H9 (cell line): ENCODE measurements around the gene ALMS1. TPM values are rescaled to one million over a fixed set of nuclear protein-coding genes. Genes with fewer than 3 reads are reported as not detected.

ENCODE experiments used
- DNase-seq: peaks from one replicate; pipeline ENCODE4 v3.0.0-alpha.2; 2017
- H2AFZ ChIP-seq: one replicate; pipeline ENCODE4 v1.6.1; 2013; ENCODE audit warnings: mild to moderate bottlenecking, low read length, control low read depth, moderate library complexity
- H2AK5ac ChIP-seq: 2 replicates; pipeline ENCODE4 v1.6.1; 2013; ENCODE audit warnings: low read length, control low read depth, mixed read lengths; ENCODE audit not compliant: insufficient read length
- H2BK120ac ChIP-seq: one replicate; pipeline ENCODE4 v1.6.1; 2013; ENCODE audit warnings: low read depth, mild to moderate bottlenecking, low read length, control low read depth, inconsistent platforms; ENCODE audit not compliant: poor library complexity, severe bottlenecking
- H2BK12ac ChIP-seq: 2 replicates; pipeline ENCODE4 v1.6.1; 2013; ENCODE audit warnings: low read length, control low read depth, mixed read lengths, low read depth; ENCODE audit not compliant: insufficient read length
- H2BK15ac ChIP-seq: 2 replicates; pipeline ENCODE4 v1.6.1; 2013; ENCODE audit warnings: low read depth, low read length, control low read depth
- H2BK20ac ChIP-seq: one replicate; pipeline ENCODE4 v1.6.1; 2013; ENCODE audit warnings: low read depth, mild to moderate bottlenecking, low read length, control low read depth, inconsistent platforms; ENCODE audit not compliant: poor library complexity, severe bottlenecking
- H2BK5ac ChIP-seq: 2 replicates; pipeline ENCODE4 v1.6.1; 2013; ENCODE audit warnings: low read length, control low read depth, mixed read lengths; ENCODE audit not compliant: insufficient read length
- H3K14ac ChIP-seq: 2 replicates; pipeline ENCODE4 v1.6.1; 2013; ENCODE audit warnings: low read length, control low read depth; ENCODE audit not compliant: insufficient read depth
- H3K18ac ChIP-seq: 2 replicates; pipeline ENCODE4 v1.6.1; 2013; ENCODE audit warnings: low read depth, mild to moderate bottlenecking, mixed read lengths, low read length, control low read depth; ENCODE audit not compliant: insufficient read length
- H3K23ac ChIP-seq: 2 replicates; pipeline ENCODE4 v1.6.1; 2013; ENCODE audit warnings: low read length, control low read depth, mixed read lengths, low read depth; ENCODE audit not compliant: insufficient read length
- H3K23me2 ChIP-seq: 2 replicates; pipeline ENCODE4 v1.6.1; 2013; ENCODE audit warnings: low read depth, mild to moderate bottlenecking, mixed read lengths, low read length, control low read depth; ENCODE audit not compliant: insufficient read length, poor library complexity, severe bottlenecking
- H3K27ac ChIP-seq: 2 replicates; pipeline ENCODE4 v1.5.1; 2013; ENCODE audit warnings: low read length, control low read depth, mixed read lengths, low read depth; ENCODE audit not compliant: insufficient read length
- H3K27me3 ChIP-seq: 2 replicates; pipeline ENCODE4 v1.6.1; 2013; ENCODE audit warnings: low read length, control low read depth, inconsistent platforms; ENCODE audit not compliant: insufficient read depth
- H3K4ac ChIP-seq: 2 replicates; pipeline ENCODE4 v1.6.1; 2013; ENCODE audit warnings: low read depth, mild to moderate bottlenecking, control low read depth, inconsistent platforms, low read length, moderate library complexity
- H3K4me1 ChIP-seq: 2 replicates; pipeline ENCODE4 v1.6.1; 2013; ENCODE audit warnings: low read length, control low read depth, inconsistent platforms; ENCODE audit not compliant: insufficient read depth
- H3K4me2 ChIP-seq: 2 replicates; pipeline ENCODE4 v1.6.1; 2013; ENCODE audit warnings: low read length, control low read depth, mixed read lengths; ENCODE audit not compliant: insufficient read length, insufficient read depth
- H3K56ac ChIP-seq: 2 replicates; pipeline ENCODE4 v1.6.1; 2013; ENCODE audit warnings: low read depth, mild to moderate bottlenecking, mixed read lengths, low read length, control low read depth; ENCODE audit not compliant: insufficient read length
- H3K79me1 ChIP-seq: 2 replicates; pipeline ENCODE4 v1.6.1; 2013; ENCODE audit warnings: low read depth, mild to moderate bottlenecking, moderate library complexity, low read length, control low read depth, inconsistent platforms; ENCODE audit not compliant: insufficient read depth, poor library complexity, severe bottlenecking
- H3K79me2 ChIP-seq: 2 replicates; pipeline ENCODE4 v1.6.1; 2013; ENCODE audit warnings: low read length, control low read depth, inconsistent platforms; ENCODE audit not compliant: insufficient read depth
- H3K9ac ChIP-seq: 2 replicates; pipeline ENCODE4 v1.6.1; 2013; ENCODE audit warnings: low read length, control low read depth, mixed read lengths; ENCODE audit not compliant: insufficient read length; ENCODE audit errors: extremely low read depth
- H3K9me3 ChIP-seq: one replicate; pipeline ENCODE4 v1.6.1; 2013; ENCODE audit warnings: low read depth, low read length, inconsistent platforms; ENCODE audit not compliant: control insufficient read depth
- H3T11ph ChIP-seq: one replicate; pipeline ENCODE4 v1.6.1; 2013; ENCODE audit warnings: mild to moderate bottlenecking, low read length, control low read depth, inconsistent platforms
- H4K20me1 ChIP-seq: one replicate; pipeline ENCODE4 v1.6.1; 2013; ENCODE audit not compliant: control insufficient read depth, insufficient read length, insufficient read depth
- H4K5ac ChIP-seq: 2 replicates; pipeline ENCODE4 v1.6.1; 2013; ENCODE audit warnings: low read depth, mild to moderate bottlenecking, mixed read lengths, low read length, control low read depth; ENCODE audit not compliant: insufficient read length
- H4K8ac ChIP-seq: replicated peaks from 2 replicates; pipeline ENCODE4 v1.6.1; 2013; ENCODE audit warnings: low read length, control low read depth, mixed read lengths, low read depth; ENCODE audit not compliant: insufficient read length
- H4K91ac ChIP-seq: 2 replicates; pipeline ENCODE4 v1.6.1; 2013; ENCODE audit warnings: low read depth, mild to moderate bottlenecking, moderate library complexity, mixed read lengths, low read length, control low read depth; ENCODE audit not compliant: insufficient read length
- H3K27ac Mint-ChIP-seq, 3 experiments: 2 replicates in 2 of 3; 3 replicates in 1 of 3; pipeline ENCODE4 v1.8.0; 2020 to 2021; ENCODE audit warnings: mixed read lengths in 3 of 3, mild to moderate bottlenecking in 1 of 3, moderate library complexity in 1 of 3
- H3K27me3 Mint-ChIP-seq: 2 replicates; pipeline ENCODE4 v1.8.0; 2021; ENCODE audit warnings: low read depth, mild to moderate bottlenecking, moderate library complexity, mixed read lengths
- H3K36me3 Mint-ChIP-seq, 3 experiments: 2 replicates in 2 of 3; 3 replicates in 1 of 3; pipeline ENCODE4 v1.8.0; 2020 to 2021; ENCODE audit warnings: low read depth in 3 of 3, mixed read lengths in 3 of 3; ENCODE audit not compliant: insufficient read depth in 1 of 3
- H3K4me1 Mint-ChIP-seq, 2 experiments: 2 replicates each; pipeline ENCODE4 v1.8.0; 2020; ENCODE audit warnings: mixed read lengths in 2 of 2
- H3K4me3 Mint-ChIP-seq, 2 experiments: 2 replicates in 1 of 2; 3 replicates in 1 of 2; pipeline ENCODE4 v1.8.0; 2020 to 2021; ENCODE audit warnings: mild to moderate bottlenecking in 2 of 2, mixed read lengths in 2 of 2, moderate library complexity in 1 of 2
- H3K9me3 Mint-ChIP-seq, 2 experiments: 2 replicates in 1 of 2; 3 replicates in 1 of 2; pipeline ENCODE4 v1.8.0; 2020; ENCODE audit warnings: mild to moderate bottlenecking in 2 of 2, mixed read lengths in 2 of 2, moderate library complexity in 1 of 2
- WGBS: extraction: QIAGEN DNeasy Blood & Tissue Kit; methylation state at CpG from one replicate; pipeline ENCODE4 v1.1.7; 2013; ENCODE audit warnings: missing lambda C conversion rate, low lambda C conversion rate, mixed read lengths; ENCODE audit not compliant: insufficient read length; ENCODE audit errors: extremely low coverage; 5-methylcytosine and 5-hydroxymethylcytosine counted together
- total RNA-seq: library from RNA; stranded (reverse); gene quantifications from 2 replicates; pipeline ENCODE4 v1.2.1, GENCODE V29; 2021
- TF ChIP-seq, protein P1 (sequence below): fragments of 200-600 bp; sonication (generic); conservative IDR thresholded peaks from 3 replicates; pipeline ENCODE4 v1.8.0; 2021; ENCODE audit warnings: antibody characterized with exemption, mild to moderate bottlenecking

Gene ALMS1
- total RNA-seq, 1 experiment from 2014 or later = 36.2 TPM

DNA sequence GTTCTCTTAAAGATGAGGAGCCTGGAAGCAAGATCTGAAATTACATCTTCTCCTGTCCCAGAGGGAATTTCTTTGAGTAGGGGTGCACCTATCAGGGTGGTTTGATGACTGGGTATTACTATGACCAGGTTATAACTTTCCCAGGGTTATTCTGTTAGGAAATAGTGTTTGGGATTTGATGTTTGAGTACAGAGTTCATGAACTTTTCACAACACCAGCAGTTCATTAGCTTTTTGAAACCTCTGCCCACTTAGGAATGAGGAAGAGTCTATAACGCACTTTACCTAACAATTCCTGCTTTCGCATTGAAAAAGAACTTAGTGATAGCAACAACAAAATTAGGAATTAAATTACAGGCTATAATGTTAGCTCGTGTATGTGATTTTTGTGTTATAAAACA is 58.6 kb downstream of the ALMS1 start:
- Histone ChIP-seq H2BK12ac (no peak overlapping the region), H2BK5ac (no peak overlapping the region), H3K14ac (no peak overlapping the region), H3K4me1 (no peaks in the 10 kb centered on the region), H4K20me1 (no peaks in the 10 kb centered on the region), H2BK20ac (no peak overlapping the region), H3K56ac (no peak overlapping the region), H4K91ac (no peak overlapping the region), H2BK120ac (no peak overlapping the region), H3K79me1 (no peaks in the 10 kb centered on the region), H2AFZ (no peak overlapping the region), H3K18ac (no peak overlapping the region), H3K4ac (no peak overlapping the region), H3K23ac (no peak overlapping the region), H3K9ac (no peak overlapping the region), H3K27me3 (no peaks in the 10 kb centered on the region), H3K9me3 (no peaks in the 10 kb centered on the region), H4K8ac (no peak overlapping the region), H2BK15ac (no peak overlapping the region), H3K23me2 (no peaks in the 10 kb centered on the region), H4K5ac (no peak overlapping the region), H2AK5ac (no peak overlapping the region), H3T11ph (no peak overlapping the region), H3K79me2 (no peaks in the 10 kb centered on the region), H3K27ac (no peak overlapping the region), H3K4me2 (no peak overlapping the region)
- TF ChIP-seq, protein P1, sequence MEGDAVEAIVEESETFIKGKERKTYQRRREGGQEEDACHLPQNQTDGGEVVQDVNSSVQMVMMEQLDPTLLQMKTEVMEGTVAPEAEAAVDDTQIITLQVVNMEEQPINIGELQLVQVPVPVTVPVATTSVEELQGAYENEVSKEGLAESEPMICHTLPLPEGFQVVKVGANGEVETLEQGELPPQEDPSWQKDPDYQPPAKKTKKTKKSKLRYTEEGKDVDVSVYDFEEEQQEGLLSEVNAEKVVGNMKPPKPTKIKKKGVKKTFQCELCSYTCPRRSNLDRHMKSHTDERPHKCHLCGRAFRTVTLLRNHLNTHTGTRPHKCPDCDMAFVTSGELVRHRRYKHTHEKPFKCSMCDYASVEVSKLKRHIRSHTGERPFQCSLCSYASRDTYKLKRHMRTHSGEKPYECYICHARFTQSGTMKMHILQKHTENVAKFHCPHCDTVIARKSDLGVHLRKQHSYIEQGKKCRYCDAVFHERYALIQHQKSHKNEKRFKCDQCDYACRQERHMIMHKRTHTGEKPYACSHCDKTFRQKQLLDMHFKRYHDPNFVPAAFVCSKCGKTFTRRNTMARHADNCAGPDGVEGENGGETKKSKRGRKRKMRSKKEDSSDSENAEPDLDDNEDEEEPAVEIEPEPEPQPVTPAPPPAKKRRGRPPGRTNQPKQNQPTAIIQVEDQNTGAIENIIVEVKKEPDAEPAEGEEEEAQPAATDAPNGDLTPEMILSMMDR = no peak
- no peak overlapping the region for H3K4me3 Mint-ChIP-seq
- WGBS = no CpG with 5 or more reads among the region's 3 CpGs
- H3K4me1 Mint-ChIP-seq = no peaks in the 10 kb centered on the region
- no peak overlapping the region for H3K27ac Mint-ChIP-seq
- H3K36me3 Mint-ChIP-seq = peaks cover 0 to 31% (median 12%) of the 10 kb centered on the region in 3 experiments; a peak in 5 of 7 replicates
- no peaks in the 10 kb centered on the region; the same call in 1 of the 2 replicates for H3K27me3 Mint-ChIP-seq
- no peaks in the 10 kb centered on the region for H3K9me3 Mint-ChIP-seq
- no peak for DNase-seq
